ENCODE results near the gene HSPA1B.
"Not testable (repeated sequence)": the region's sequence is repeated elsewhere in the genome, so short reads cannot be mapped to it uniquely, and the experiment has no call there.

DNA sequence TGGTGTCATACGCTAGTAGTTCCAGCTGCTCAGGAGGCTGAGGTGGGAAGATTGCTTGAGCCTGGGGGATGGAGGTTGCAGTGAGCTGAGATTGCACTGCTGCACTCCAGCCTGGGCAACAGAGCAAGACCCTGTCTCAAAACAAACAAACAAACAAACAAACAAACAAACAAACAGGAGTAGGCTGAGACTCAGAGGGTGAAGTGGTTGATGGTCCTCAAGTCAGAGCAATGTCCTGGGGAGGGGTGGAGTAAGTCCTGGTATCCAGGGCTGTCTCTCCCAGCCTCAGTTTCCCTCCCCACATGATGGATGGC lies 41.1 kb downstream of the HSPA1B start:
- not testable (repeated sequence) for TF ChIP-seq YY2 (tag by site-specific recombination; IDR thresholded peaks at IDR 0.05); REPIN1 (tag by site-specific recombination; IDR thresholded peaks at IDR 0.05; ENCODE audit: low read depth); ZNF404 (tag by site-specific recombination; IDR thresholded peaks at IDR 0.05); ZNF768 (tag by site-specific recombination; IDR thresholded peaks at IDR 0.05); ZIC2 (tag by site-specific recombination; IDR thresholded peaks at IDR 0.05); SCRT1 (tag by site-specific recombination; IDR thresholded peaks at IDR 0.05; ENCODE audit: borderline replicate concordance); ZNF350 (tag by site-specific recombination; IDR thresholded peaks at IDR 0.05)
- TF ChIP-seq, protein P1, sequence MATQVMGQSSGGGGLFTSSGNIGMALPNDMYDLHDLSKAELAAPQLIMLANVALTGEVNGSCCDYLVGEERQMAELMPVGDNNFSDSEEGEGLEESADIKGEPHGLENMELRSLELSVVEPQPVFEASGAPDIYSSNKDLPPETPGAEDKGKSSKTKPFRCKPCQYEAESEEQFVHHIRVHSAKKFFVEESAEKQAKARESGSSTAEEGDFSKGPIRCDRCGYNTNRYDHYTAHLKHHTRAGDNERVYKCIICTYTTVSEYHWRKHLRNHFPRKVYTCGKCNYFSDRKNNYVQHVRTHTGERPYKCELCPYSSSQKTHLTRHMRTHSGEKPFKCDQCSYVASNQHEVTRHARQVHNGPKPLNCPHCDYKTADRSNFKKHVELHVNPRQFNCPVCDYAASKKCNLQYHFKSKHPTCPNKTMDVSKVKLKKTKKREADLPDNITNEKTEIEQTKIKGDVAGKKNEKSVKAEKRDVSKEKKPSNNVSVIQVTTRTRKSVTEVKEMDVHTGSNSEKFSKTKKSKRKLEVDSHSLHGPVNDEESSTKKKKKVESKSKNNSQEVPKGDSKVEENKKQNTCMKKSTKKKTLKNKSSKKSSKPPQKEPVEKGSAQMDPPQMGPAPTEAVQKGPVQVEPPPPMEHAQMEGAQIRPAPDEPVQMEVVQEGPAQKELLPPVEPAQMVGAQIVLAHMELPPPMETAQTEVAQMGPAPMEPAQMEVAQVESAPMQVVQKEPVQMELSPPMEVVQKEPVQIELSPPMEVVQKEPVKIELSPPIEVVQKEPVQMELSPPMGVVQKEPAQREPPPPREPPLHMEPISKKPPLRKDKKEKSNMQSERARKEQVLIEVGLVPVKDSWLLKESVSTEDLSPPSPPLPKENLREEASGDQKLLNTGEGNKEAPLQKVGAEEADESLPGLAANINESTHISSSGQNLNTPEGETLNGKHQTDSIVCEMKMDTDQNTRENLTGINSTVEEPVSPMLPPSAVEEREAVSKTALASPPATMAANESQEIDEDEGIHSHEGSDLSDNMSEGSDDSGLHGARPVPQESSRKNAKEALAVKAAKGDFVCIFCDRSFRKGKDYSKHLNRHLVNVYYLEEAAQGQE (tag by site-specific recombination; IDR thresholded peaks at IDR 0.05), result not testable (repeated sequence)
- TF ChIP-seq, protein P2, sequence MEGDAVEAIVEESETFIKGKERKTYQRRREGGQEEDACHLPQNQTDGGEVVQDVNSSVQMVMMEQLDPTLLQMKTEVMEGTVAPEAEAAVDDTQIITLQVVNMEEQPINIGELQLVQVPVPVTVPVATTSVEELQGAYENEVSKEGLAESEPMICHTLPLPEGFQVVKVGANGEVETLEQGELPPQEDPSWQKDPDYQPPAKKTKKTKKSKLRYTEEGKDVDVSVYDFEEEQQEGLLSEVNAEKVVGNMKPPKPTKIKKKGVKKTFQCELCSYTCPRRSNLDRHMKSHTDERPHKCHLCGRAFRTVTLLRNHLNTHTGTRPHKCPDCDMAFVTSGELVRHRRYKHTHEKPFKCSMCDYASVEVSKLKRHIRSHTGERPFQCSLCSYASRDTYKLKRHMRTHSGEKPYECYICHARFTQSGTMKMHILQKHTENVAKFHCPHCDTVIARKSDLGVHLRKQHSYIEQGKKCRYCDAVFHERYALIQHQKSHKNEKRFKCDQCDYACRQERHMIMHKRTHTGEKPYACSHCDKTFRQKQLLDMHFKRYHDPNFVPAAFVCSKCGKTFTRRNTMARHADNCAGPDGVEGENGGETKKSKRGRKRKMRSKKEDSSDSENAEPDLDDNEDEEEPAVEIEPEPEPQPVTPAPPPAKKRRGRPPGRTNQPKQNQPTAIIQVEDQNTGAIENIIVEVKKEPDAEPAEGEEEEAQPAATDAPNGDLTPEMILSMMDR (tag by site-specific recombination; IDR thresholded peaks at IDR 0.05), result not testable (repeated sequence)
